ENCODE data around the gene ANO10. TPM values are rescaled to one million over a fixed set of nuclear protein-coding genes. Genes with fewer than 3 reads are reported as not detected.

ANO10 gene
- total and polyA plus RNA-seq, 2 donors (not counting 1 experiment from before 2014, with no cell fraction given) = 1.9 to 10.6 TPM

DNA sequence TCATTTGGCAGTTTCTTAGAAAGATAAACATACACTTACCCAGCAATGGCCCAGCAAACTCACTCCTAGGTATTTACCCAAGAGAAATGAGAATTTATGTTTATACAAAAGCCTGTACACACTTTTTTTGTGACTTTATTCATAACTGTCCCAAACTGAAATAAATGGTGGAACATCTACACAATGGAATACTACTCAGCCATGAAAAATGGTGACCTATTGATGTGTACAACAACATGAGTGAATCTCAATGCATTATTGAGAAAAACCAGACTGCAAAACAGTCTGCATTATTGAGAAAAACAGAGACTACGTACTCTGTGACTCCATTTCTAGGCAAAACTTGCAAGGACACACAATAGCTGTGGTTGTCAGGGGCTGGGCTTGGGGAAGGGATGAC, 298.3 kb downstream of the ANO10 start:
- 100% methylated on average over 1 of the region's 1 CpG for WGBS (ENCODE audit: insufficient coverage)
- TF ChIP-seq EZH2 (IDR thresholded peaks at IDR 0.05; ENCODE audit: borderline replicate concordance, insufficient read depth, low read depth, low read length, poor library complexity, severe bottlenecking) = no peak
- TF ChIP-seq, protein P1, sequence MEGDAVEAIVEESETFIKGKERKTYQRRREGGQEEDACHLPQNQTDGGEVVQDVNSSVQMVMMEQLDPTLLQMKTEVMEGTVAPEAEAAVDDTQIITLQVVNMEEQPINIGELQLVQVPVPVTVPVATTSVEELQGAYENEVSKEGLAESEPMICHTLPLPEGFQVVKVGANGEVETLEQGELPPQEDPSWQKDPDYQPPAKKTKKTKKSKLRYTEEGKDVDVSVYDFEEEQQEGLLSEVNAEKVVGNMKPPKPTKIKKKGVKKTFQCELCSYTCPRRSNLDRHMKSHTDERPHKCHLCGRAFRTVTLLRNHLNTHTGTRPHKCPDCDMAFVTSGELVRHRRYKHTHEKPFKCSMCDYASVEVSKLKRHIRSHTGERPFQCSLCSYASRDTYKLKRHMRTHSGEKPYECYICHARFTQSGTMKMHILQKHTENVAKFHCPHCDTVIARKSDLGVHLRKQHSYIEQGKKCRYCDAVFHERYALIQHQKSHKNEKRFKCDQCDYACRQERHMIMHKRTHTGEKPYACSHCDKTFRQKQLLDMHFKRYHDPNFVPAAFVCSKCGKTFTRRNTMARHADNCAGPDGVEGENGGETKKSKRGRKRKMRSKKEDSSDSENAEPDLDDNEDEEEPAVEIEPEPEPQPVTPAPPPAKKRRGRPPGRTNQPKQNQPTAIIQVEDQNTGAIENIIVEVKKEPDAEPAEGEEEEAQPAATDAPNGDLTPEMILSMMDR (IDR thresholded peaks at IDR 0.05) = no peak
- no peak for ATAC-seq (ENCODE audit: low read depth)
- Mint-ChIP-seq H3K27ac (no peak overlapping the region), H3K27me3 (no peaks in the 10 kb centered on the region), H3K4me3 (no peak overlapping the region), H3K4me1 (peaks cover 46% of the 10 kb centered on the region), H3K9me3 (ENCODE audit: insufficient read depth) (no peaks in the 10 kb centered on the region)
- peaks cover 74% of the 10 kb centered on the region for H4K20me1 ChIP-seq (ENCODE audit: control insufficient read depth, insufficient read depth, low read length, poor library complexity, severe bottlenecking)
- H3K4me2 ChIP-seq (replicated peaks; ENCODE audit: low read depth, low read length, poor library complexity, severe bottlenecking) = no peak overlapping the region
- no peaks in the 10 kb centered on the region for H3K36me3 ChIP-seq (replicated peaks in 1 of 2; ENCODE audit: control extremely low read depth in 1 of 2, control insufficient read depth in 1 of 2, extremely low read depth in 1 of 2, insufficient read depth in 2 of 2, low read length in 1 of 2)
- DNase-seq = no peak
- H3K9ac ChIP-seq (ENCODE audit: low read length) = no peak overlapping the region
- no peak overlapping the region for H3K4me3 ChIP-seq (ENCODE audit: control extremely low read depth in 1 of 5, extremely low read depth in 1 of 5, insufficient read depth in 1 of 5, low read depth in 2 of 5, low read length in 4 of 5)
- no peak overlapping the region for H2AFZ ChIP-seq (ENCODE audit: insufficient read depth, low read depth, low read length, poor library complexity, severe bottlenecking)
- CTCF ChIA-PET = no interaction called here
- H3K27me3 ChIP-seq (replicated peaks in 1 of 4; ENCODE audit: control extremely low read depth in 1 of 4, control insufficient read depth in 3 of 4, insufficient read depth in 4 of 4, low read length in 3 of 4) = no peaks in the 10 kb centered on the region
- peaks cover 99% of the 10 kb centered on the region for H3K79me2 ChIP-seq (ENCODE audit: control insufficient read depth, insufficient read depth, low read length)
- POLR2A ChIA-PET = no interaction called here
- H3K27ac ChIP-seq (ENCODE audit: low read length in 2 of 2) = no peak overlapping the region
- peaks cover 23 to 32% of the 10 kb centered on the region in 2 donors for H3K4me1 ChIP-seq (ENCODE audit: control insufficient read depth in 2 of 2, insufficient read depth in 2 of 2, low read length in 2 of 2)
- intact Hi-C loops (cut with micrococcal nuclease) = no loop called here
- H3K9me3 ChIP-seq (ENCODE audit: control extremely low read depth in 1 of 3, control insufficient read depth in 2 of 3, insufficient read depth in 1 of 3, low read length in 2 of 3) = peaks cover 0 to 5% (median 1%) of the 10 kb centered on the region in 3 donors

- peaks cover 99% of the 10 kb centered on the region for H3K79me2 ChIP-seq (ENCODE audit: control insufficient read depth, insufficient read depth, low read length)
- Mint-ChIP-seq H3K4me1 (peaks cover 35% of the 10 kb centered on the region), H3K27ac (no peak overlapping the region), H3K27me3 (no peaks in the 10 kb centered on the region), H3K9me3 (ENCODE audit: insufficient read depth) (no peaks in the 10 kb centered on the region), H3K4me3 (no peak overlapping the region)
- peaks cover 59% of the 10 kb centered on the region for H4K20me1 ChIP-seq (ENCODE audit: control insufficient read depth, insufficient read depth, low read length, poor library complexity, severe bottlenecking)
- no peak overlapping the region for H3K4me3 ChIP-seq (ENCODE audit: control extremely low read depth in 1 of 5, extremely low read depth in 1 of 5, insufficient read depth in 1 of 5, low read depth in 2 of 5, low read length in 4 of 5)
- DNase-seq (no peak), ATAC-seq (ENCODE audit: low read depth) (no peak)
- ChIA-PET CTCF (no interaction called here), POLR2A (no interaction called here)
- H3K36me3 ChIP-seq (replicated peaks in 1 of 2; ENCODE audit: control extremely low read depth in 1 of 2, control insufficient read depth in 1 of 2, extremely low read depth in 1 of 2, insufficient read depth in 2 of 2, low read length in 1 of 2) = no peaks in the 10 kb centered on the region
- intact Hi-C loops (cut with micrococcal nuclease) = no loop called here
- H3K27ac ChIP-seq (ENCODE audit: low read length in 2 of 2) = no peak overlapping the region
- no peak overlapping the region for H2AFZ ChIP-seq (ENCODE audit: insufficient read depth, low read depth, low read length, poor library complexity, severe bottlenecking)
- no peaks in the 10 kb centered on the region for H3K27me3 ChIP-seq (replicated peaks in 1 of 4; ENCODE audit: control extremely low read depth in 1 of 4, control insufficient read depth in 3 of 4, insufficient read depth in 4 of 4, low read length in 3 of 4)
- H3K4me2 ChIP-seq (replicated peaks; ENCODE audit: low read depth, low read length, poor library complexity, severe bottlenecking) = no peak overlapping the region
- peaks cover 4 to 10% of the 10 kb centered on the region in 2 donors for H3K4me1 ChIP-seq (ENCODE audit: control insufficient read depth in 2 of 2, insufficient read depth in 2 of 2, low read length in 2 of 2)
- TF ChIP-seq, protein P1 (IDR thresholded peaks at IDR 0.05) = no peak
- TF ChIP-seq EZH2 (IDR thresholded peaks at IDR 0.05; ENCODE audit: borderline replicate concordance, insufficient read depth, low read depth, low read length, poor library complexity, severe bottlenecking) = no peak
- 100% methylated on average over 1 of the region's 5 CpGs for WGBS (ENCODE audit: insufficient coverage)
- peaks cover 0 to 5% (median 1%) of the 10 kb centered on the region in 3 donors for H3K9me3 ChIP-seq (ENCODE audit: control extremely low read depth in 1 of 3, control insufficient read depth in 2 of 3, insufficient read depth in 1 of 3, low read length in 2 of 3)
- no peak overlapping the region for H3K9ac ChIP-seq (ENCODE audit: low read length)
These were observed 301.5 kb downstream of the ANO10 start for GRCh38 chr3:43320288-43320687.

Data from B cell (primary cell).